ENCODE measurements around the gene ARHGEF1. TPM values are rescaled to one million over a fixed set of nuclear protein-coding genes. Genes with fewer than 3 reads are reported as not detected.

Gene ARHGEF1
- total RNA-seq, 1 donor from 2014 or later, result 73.1 TPM

DNA sequence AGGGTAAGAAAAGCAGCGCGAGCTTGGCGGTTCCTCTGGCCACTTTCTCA, 38.2 kb upstream of the ARHGEF1 start, which contains the start of gene DMRTC2:
Gene DMRTC2 (plus strand): TSS at position 42 of the 50 bp plus-strand sequence. CDS start 2,387 bp downstream, outside the sequence.
- TF ChIP-seq, protein P1, sequence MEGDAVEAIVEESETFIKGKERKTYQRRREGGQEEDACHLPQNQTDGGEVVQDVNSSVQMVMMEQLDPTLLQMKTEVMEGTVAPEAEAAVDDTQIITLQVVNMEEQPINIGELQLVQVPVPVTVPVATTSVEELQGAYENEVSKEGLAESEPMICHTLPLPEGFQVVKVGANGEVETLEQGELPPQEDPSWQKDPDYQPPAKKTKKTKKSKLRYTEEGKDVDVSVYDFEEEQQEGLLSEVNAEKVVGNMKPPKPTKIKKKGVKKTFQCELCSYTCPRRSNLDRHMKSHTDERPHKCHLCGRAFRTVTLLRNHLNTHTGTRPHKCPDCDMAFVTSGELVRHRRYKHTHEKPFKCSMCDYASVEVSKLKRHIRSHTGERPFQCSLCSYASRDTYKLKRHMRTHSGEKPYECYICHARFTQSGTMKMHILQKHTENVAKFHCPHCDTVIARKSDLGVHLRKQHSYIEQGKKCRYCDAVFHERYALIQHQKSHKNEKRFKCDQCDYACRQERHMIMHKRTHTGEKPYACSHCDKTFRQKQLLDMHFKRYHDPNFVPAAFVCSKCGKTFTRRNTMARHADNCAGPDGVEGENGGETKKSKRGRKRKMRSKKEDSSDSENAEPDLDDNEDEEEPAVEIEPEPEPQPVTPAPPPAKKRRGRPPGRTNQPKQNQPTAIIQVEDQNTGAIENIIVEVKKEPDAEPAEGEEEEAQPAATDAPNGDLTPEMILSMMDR (IDR thresholded peaks at IDR 0.05; ENCODE audit: insufficient read depth, low read depth, low read length), result no peak
- no peak for TF ChIP-seq EZH2 (IDR thresholded peaks at IDR 0.05; ENCODE audit: insufficient read depth, low read length)
- H3K79me2 ChIP-seq (ENCODE audit: insufficient read depth, low read length), result no peaks in the 10 kb centered on the region
- no peak within 1 kb of the TSS for H3K4me2 ChIP-seq (ENCODE audit: low read length)
- no peaks in the 10 kb centered on the region for H3K4me1 ChIP-seq (ENCODE audit: insufficient read depth, low read length)
- H3K9ac ChIP-seq (ENCODE audit: low read length), result no peak within 1 kb of the TSS
- H3K9me3 Mint-ChIP-seq (ENCODE audit: unreplicated experiment), result peaks cover 2% of the 10 kb centered on the region
- no peaks in the 10 kb centered on the region for H4K20me1 ChIP-seq (ENCODE audit: insufficient read depth, low read length)
- no peak within 1 kb of the TSS for H3K27ac ChIP-seq (ENCODE audit: low read depth, low read length)
- peaks cover 29% of the 10 kb centered on the region for H3K27me3 Mint-ChIP-seq (ENCODE audit: low read depth, unreplicated experiment)
- H3K4me3 ChIP-seq (ENCODE audit: insufficient read depth, low read depth, low read length), result no peak within 1 kb of the TSS
- H3K9me3 ChIP-seq (ENCODE audit: insufficient read depth, low read depth, low read length), result no peaks in the 10 kb centered on the region
- no peaks in the 10 kb centered on the region for H3K36me3 Mint-ChIP-seq (ENCODE audit: low read depth, unreplicated experiment)
- DNase-seq (ENCODE audit: low read depth) (no peak), FAIRE-seq (no peak)
- H3K27me3 ChIP-seq (ENCODE audit: insufficient read depth, low read length), result no peaks in the 10 kb centered on the region
- no peaks in the 10 kb centered on the region for H3K36me3 ChIP-seq (ENCODE audit: insufficient read depth, low read length)
- H3K4me1 Mint-ChIP-seq (ENCODE audit: low read depth, unreplicated experiment), result no peaks in the 10 kb centered on the region
- no peak within 1 kb of the TSS for H2AFZ ChIP-seq (ENCODE audit: low read depth, low read length)
- H3K4me3 Mint-ChIP-seq (ENCODE audit: unreplicated experiment), result no peak within 1 kb of the TSS
- no peak within 1 kb of the TSS for H3K27ac Mint-ChIP-seq (ENCODE audit: unreplicated experiment)

DNA sequence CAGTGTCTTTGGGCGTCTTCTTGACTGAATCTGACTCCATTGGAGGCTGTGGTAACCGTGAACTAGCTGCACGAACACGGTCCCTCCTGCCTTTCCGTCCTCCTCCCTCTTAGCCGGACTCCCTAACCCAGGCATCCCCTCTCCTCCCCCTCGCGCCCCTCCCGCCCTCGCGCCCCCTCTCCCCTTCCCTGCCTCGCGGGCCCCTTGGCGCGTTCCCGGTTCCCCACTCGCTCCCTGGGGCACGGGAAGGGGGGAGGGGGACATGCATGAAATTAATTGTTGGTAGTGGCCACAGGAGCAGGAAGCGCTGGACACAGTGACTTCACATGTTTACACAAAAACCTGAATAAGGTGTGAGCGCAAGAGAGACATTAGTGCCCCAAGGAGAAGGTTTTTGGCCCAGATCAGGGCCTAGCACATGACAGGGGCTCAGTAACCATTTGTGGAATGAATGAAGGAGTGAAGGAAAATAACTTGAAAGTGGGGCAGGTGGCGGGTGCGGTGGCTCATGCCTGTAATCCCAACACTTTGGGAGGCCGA, 37.9 kb upstream of the ARHGEF1 start:
- no peaks in the 10 kb centered on the region for H3K79me2 ChIP-seq (ENCODE audit: insufficient read depth, low read length)
- no peak overlapping the region for H2AFZ ChIP-seq (ENCODE audit: low read depth, low read length)
- TF ChIP-seq, protein P1 (IDR thresholded peaks at IDR 0.05; ENCODE audit: insufficient read depth, low read depth, low read length), result no peak
- TF ChIP-seq EZH2 (IDR thresholded peaks at IDR 0.05; ENCODE audit: insufficient read depth, low read length), result no peak
- Mint-ChIP-seq H3K9me3 (ENCODE audit: unreplicated experiment) (peaks cover 2% of the 10 kb centered on the region), H3K4me3 (ENCODE audit: unreplicated experiment) (no peak overlapping the region), H3K36me3 (ENCODE audit: low read depth, unreplicated experiment) (no peaks in the 10 kb centered on the region), H3K27me3 (ENCODE audit: low read depth, unreplicated experiment) (peaks cover 28% of the 10 kb centered on the region), H3K27ac (ENCODE audit: unreplicated experiment) (no peak overlapping the region), H3K4me1 (ENCODE audit: low read depth, unreplicated experiment) (no peaks in the 10 kb centered on the region)
- no peak overlapping the region for H3K27ac ChIP-seq (ENCODE audit: low read depth, low read length)
- no peaks in the 10 kb centered on the region for H3K36me3 ChIP-seq (ENCODE audit: insufficient read depth, low read length)
- H3K27me3 ChIP-seq (ENCODE audit: insufficient read depth, low read length), result no peaks in the 10 kb centered on the region
- H3K4me1 ChIP-seq (ENCODE audit: insufficient read depth, low read length), result no peaks in the 10 kb centered on the region
- no peak overlapping the region for H3K4me3 ChIP-seq (ENCODE audit: insufficient read depth, low read depth, low read length)
- H3K9me3 ChIP-seq (ENCODE audit: insufficient read depth, low read depth, low read length), result no peaks in the 10 kb centered on the region
- FAIRE-seq, result no peak
- H3K9ac ChIP-seq (ENCODE audit: low read length), result no peak overlapping the region
- no peak overlapping the region for H3K4me2 ChIP-seq (ENCODE audit: low read length)
- no peak for DNase-seq (ENCODE audit: low read depth)
- no peaks in the 10 kb centered on the region for H4K20me1 ChIP-seq (ENCODE audit: insufficient read depth, low read length)

DNA sequence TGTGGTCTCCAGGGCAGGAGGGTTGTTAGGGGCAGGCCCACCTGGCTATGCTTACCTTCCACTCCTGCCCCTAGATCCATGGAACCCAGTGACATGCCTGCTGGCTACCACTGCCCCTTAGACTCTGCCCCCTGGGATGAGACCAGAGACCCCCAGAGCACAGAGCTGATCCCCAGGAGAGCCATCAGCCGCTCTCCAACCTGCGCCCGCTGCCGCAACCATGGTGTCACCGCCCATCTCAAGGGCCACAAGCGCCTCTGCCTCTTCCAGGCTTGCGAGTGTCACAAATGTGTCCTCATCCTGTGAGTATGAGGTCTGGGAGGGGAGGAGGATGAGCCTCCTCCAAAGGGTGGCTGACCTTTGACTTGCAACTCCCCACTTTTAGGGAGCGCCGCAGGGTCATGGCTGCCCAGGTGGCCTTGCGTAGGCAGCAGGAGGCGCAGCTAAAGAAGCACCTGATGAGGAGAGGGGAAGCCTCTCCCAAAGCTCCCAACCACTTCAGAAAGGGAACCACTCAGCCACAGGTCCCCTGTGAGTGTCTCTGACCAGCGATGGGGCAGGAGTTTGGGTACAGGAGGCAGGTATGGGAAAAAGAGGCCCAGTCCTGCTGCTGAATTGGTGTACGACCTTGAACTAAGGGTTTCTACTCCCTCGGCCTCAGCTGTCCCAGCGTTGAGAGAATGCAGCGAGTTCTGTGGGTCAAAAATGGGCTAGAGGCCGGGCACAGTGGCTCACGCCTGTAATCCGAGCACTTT, 35.5 kb upstream of the ARHGEF1 start:
- H3K36me3 Mint-ChIP-seq (ENCODE audit: low read depth, unreplicated experiment), result no peaks in the 10 kb centered on the region
- H3K27me3 Mint-ChIP-seq (ENCODE audit: low read depth, unreplicated experiment), result peaks cover 37% of the 10 kb centered on the region
- no peak overlapping the region for H3K4me3 ChIP-seq (ENCODE audit: insufficient read depth, low read depth, low read length)
- H3K9me3 Mint-ChIP-seq (ENCODE audit: unreplicated experiment), result peaks cover 2% of the 10 kb centered on the region
- DNase-seq (ENCODE audit: low read depth) (no peak), FAIRE-seq (no peak)
- H3K4me2 ChIP-seq (ENCODE audit: low read length), result no peak overlapping the region
- no peak overlapping the region for H3K27ac ChIP-seq (ENCODE audit: low read depth, low read length)
- no peak overlapping the region for H3K4me3 Mint-ChIP-seq (ENCODE audit: unreplicated experiment)
- no peak overlapping the region for H3K27ac Mint-ChIP-seq (ENCODE audit: unreplicated experiment)
- H3K79me2 ChIP-seq (ENCODE audit: insufficient read depth, low read length), result no peaks in the 10 kb centered on the region
- no peak overlapping the region for H2AFZ ChIP-seq (ENCODE audit: low read depth, low read length)
- H3K27me3 ChIP-seq (ENCODE audit: insufficient read depth, low read length), result peaks cover 11% of the 10 kb centered on the region
- no peaks in the 10 kb centered on the region for H3K9me3 ChIP-seq (ENCODE audit: insufficient read depth, low read depth, low read length)
- H4K20me1 ChIP-seq (ENCODE audit: insufficient read depth, low read length), result no peaks in the 10 kb centered on the region
- no peak for TF ChIP-seq EZH2 (IDR thresholded peaks at IDR 0.05; ENCODE audit: insufficient read depth, low read length)
- TF ChIP-seq, protein P1 (IDR thresholded peaks at IDR 0.05; ENCODE audit: insufficient read depth, low read depth, low read length), result no peak
- no peaks in the 10 kb centered on the region for H3K36me3 ChIP-seq (ENCODE audit: insufficient read depth, low read length)
- H3K9ac ChIP-seq (ENCODE audit: low read length), result no peak overlapping the region
- H3K4me1 Mint-ChIP-seq (ENCODE audit: low read depth, unreplicated experiment), result no peaks in the 10 kb centered on the region
- no peaks in the 10 kb centered on the region for H3K4me1 ChIP-seq (ENCODE audit: insufficient read depth, low read length)

All from astrocyte (in vitro differentiated cells and primary cell).